Measurements from ENCODE around the gene ITPK1. TPM values are rescaled to one million over a fixed set of nuclear protein-coding genes. Genes with fewer than 3 reads are reported as not detected.

The ITPK1 gene
- total RNA-seq, 4 donors from 2014 or later = 64.8 to 235 (median 128) TPM

- no peak overlapping the region for H3K27ac ChIP-seq
- DNase-seq = no peak
- no peak overlapping the region for H3K4me3 ChIP-seq
- H3K36me3 ChIP-seq = no peaks in the 10 kb centered on the region
- no peaks in the 10 kb centered on the region for H3K27me3 ChIP-seq
- no peaks in the 10 kb centered on the region for H3K9me3 ChIP-seq
- in situ Hi-C loops (cut with MboI; ENCODE audit: low pct_ligation_motif_present in 1 of 4, low pct_unique_long_range_greater_than_20kb in 1 of 4, low sequenced_read_pairs in 3 of 4) = no loop called here
- peaks cover 7 to 40% (median 28%) of the 10 kb centered on the region in 4 donors for H3K4me1 ChIP-seq
- intact Hi-C loops (cut with DNase I; ENCODE audit: low total_unique reads) = loop anchor here (5.0 kb wide), 1 partner anchor 1822 kb away; no protein-coding TSS in a partner anchor
- TF ChIP-seq CTCF (IDR thresholded peaks at IDR 0.05) = no peak
- TF ChIP-seq POLR2A (IDR thresholded peaks at IDR 0.05) = no peak
- no peak for TF ChIP-seq POLR2AphosphoS5 (IDR thresholded peaks at IDR 0.05)
- no peak for TF ChIP-seq EP300 (IDR thresholded peaks at IDR 0.05; ENCODE audit: low read depth)
- WGBS, 2 donors (ENCODE audit: low coverage in 1 of 2) = 91% methylated on average over 3 of the region's 3 CpGs; no CpG with 5 or more reads in 1 of the 2 donors
These were observed 15.6 kb downstream of the ITPK1 start for GRCh38 chr14:93100100-93100499.

GRCh38 chr14:93099643-93100042, 16.1 kb downstream of the ITPK1 start:
- DNase-seq = no peak
- Histone ChIP-seq H3K4me3 (no peak overlapping the region), H3K27ac (peak overlapping the region in 1 of 4 donors; percentile 5), H3K27me3 (no peaks in the 10 kb centered on the region), H3K4me1 (peaks cover 7 to 35% (median 26%) of the 10 kb centered on the region in 4 donors), H3K9me3 (no peaks in the 10 kb centered on the region), H3K36me3 (no peaks in the 10 kb centered on the region)
- in situ Hi-C loops (cut with MboI; ENCODE audit: low pct_ligation_motif_present in 1 of 4, low pct_unique_long_range_greater_than_20kb in 1 of 4, low sequenced_read_pairs in 3 of 4) = no loop called here
- TF ChIP-seq EP300 (IDR thresholded peaks at IDR 0.05; ENCODE audit: low read depth) = no peak
- no peak for TF ChIP-seq POLR2AphosphoS5 (IDR thresholded peaks at IDR 0.05)
- TF ChIP-seq POLR2A (IDR thresholded peaks at IDR 0.05) = no peak
- TF ChIP-seq CTCF (IDR thresholded peaks at IDR 0.05) = no peak
- intact Hi-C loops (cut with DNase I; ENCODE audit: low total_unique reads) = loop anchor here (5.0 kb wide), 1 partner anchor 1823 kb away; no protein-coding TSS in a partner anchor
- 87% methylated on average over 9 of the region's 9 CpGs; no CpG with 5 or more reads in 1 of the 2 donors for WGBS, 2 donors (ENCODE audit: low coverage in 1 of 2)

GRCh38 chr14:93099196-93099595, 16.5 kb downstream of the ITPK1 start:
- in situ Hi-C loops (cut with MboI; ENCODE audit: low pct_ligation_motif_present in 1 of 4, low pct_unique_long_range_greater_than_20kb in 1 of 4, low sequenced_read_pairs in 3 of 4) = no loop called here

More at GRCh38 chr14:93099196-93099595, 16.5 kb downstream of the ITPK1 start:
- H3K4me3 ChIP-seq = no peak overlapping the region
- no peak for TF ChIP-seq EP300 (IDR thresholded peaks at IDR 0.05; ENCODE audit: low read depth)
- no peak for TF ChIP-seq CTCF (IDR thresholded peaks at IDR 0.05)
- TF ChIP-seq POLR2A (IDR thresholded peaks at IDR 0.05) = no peak
- TF ChIP-seq POLR2AphosphoS5 (IDR thresholded peaks at IDR 0.05) = no peak
- no peaks in the 10 kb centered on the region for H3K27me3 ChIP-seq
- no peak for DNase-seq
- intact Hi-C loops (cut with DNase I; ENCODE audit: low total_unique reads) = no loop called here
- WGBS, 2 donors (ENCODE audit: low coverage in 1 of 2) = 78% methylated on average over 7 of the region's 7 CpGs; no CpG with 5 or more reads in 1 of the 2 donors
- H3K36me3 ChIP-seq = no peaks in the 10 kb centered on the region
- peak overlapping the region in 1 of 4 donors; percentile 5 for H3K27ac ChIP-seq
- H3K9me3 ChIP-seq = no peaks in the 10 kb centered on the region
- peaks cover 7 to 31% (median 25%) of the 10 kb centered on the region in 4 donors for H3K4me1 ChIP-seq

Measured in transverse colon (tissue), 4 donors.